Activated CD8-positive, alpha-beta memory T cell treated with anti-CD3 and anti-CD28 coated beads, Interleukin-2, amount 10 ng/mL, durations not matched to agents 7 days and 5 days (primary cell): ENCODE data around the gene ITIH5. TPM values are rescaled to one million over a fixed set of nuclear protein-coding genes. Genes with fewer than 3 reads are reported as not detected.

ENCODE experiments used
- ATAC-seq: fragments of 150-1000 bp; cut with Tn5 transposase; one replicate; pipeline ENCODE4 v1.10.0; 2021; ENCODE audit warnings: moderate library complexity
- CTCF ChIA-PET: fragments of 350-600 bp; sonication (Branson Sonifier 250); formaldehyde crosslinking; loops from one replicate; lab custom pipeline; 2021; ENCODE audit warnings: antibody characterized with exemption; lab: Charles Lee
- DNase-seq: peaks from one replicate; pipeline ENCODE4 v3.0.0-alpha.2; 2020
- H3K27ac Mint-ChIP-seq: one replicate; pipeline ENCODE4 v1.8.0; 2021; ENCODE audit warnings: mild to moderate bottlenecking, mixed read lengths
- H3K27me3 Mint-ChIP-seq: one replicate; pipeline ENCODE4 v1.8.0; 2021; ENCODE audit warnings: mixed read lengths
- H3K36me3 Mint-ChIP-seq: one replicate; pipeline ENCODE4 v1.8.0; 2021; ENCODE audit warnings: mild to moderate bottlenecking, mixed read lengths
- H3K4me1 Mint-ChIP-seq: one replicate; pipeline ENCODE4 v1.8.0; 2021; ENCODE audit warnings: mixed read lengths
- H3K4me3 Mint-ChIP-seq: one replicate; pipeline ENCODE4 v1.8.0; 2021; ENCODE audit warnings: mild to moderate bottlenecking, moderate library complexity, mixed read lengths
- H3K9me3 Mint-ChIP-seq: one replicate; pipeline ENCODE4 v1.8.0; 2022; ENCODE audit warnings: low read depth, mixed read lengths
- total RNA-seq, 2 experiments: library from RNA; stranded (reverse); gene quantifications; one replicate each; pipeline ENCODE4 v1.2.3, GENCODE V29; 2021

ITIH5 gene
- total RNA-seq, 2 experiments from 2014 or later = not detected

DNA sequence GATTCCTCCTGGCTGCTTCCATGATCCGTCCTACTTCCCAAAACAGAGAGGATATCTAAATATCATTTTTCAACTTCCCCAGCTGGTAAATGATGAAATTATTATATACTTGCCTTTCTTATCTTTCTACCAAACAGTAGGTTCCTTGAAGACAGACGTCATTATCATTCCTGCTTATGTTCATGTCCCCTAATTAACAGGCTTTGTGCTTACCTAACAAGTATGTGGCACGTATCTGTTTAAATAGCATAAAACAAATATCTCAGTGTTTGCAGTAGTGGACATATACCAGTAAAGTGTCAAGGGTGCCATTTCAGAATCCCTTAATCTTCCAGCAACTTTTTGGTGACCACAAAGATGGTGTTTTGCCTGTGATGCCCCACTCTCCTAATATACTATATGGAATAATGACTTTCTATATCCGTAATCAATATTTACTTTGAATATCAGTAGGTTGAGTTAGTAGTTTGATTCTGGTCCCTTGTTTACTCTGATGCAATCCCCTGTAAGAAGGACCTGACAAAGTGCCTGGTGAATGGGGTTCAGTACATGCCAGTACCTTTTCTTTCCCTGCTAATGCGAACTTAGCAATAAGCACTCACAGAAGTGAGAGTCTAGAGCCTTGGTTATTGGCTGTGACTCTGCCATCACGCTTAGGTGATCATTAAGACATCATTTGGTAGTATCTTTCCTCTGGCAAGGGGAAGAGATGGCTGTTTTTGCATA, 124.4 kb downstream of the ITIH5 start:
- H3K4me3 Mint-ChIP-seq = no peak overlapping the region
- H3K4me1 Mint-ChIP-seq = peaks cover 10% of the 10 kb centered on the region
- H3K27ac Mint-ChIP-seq = no peak overlapping the region
- DNase-seq (no peak), ATAC-seq (no peak)
- CTCF ChIA-PET = no interaction called here
- H3K36me3 Mint-ChIP-seq = peaks cover 2% of the 10 kb centered on the region
- H3K27me3 Mint-ChIP-seq = no peaks in the 10 kb centered on the region
- H3K9me3 Mint-ChIP-seq = peaks cover 4% of the 10 kb centered on the region

DNA sequence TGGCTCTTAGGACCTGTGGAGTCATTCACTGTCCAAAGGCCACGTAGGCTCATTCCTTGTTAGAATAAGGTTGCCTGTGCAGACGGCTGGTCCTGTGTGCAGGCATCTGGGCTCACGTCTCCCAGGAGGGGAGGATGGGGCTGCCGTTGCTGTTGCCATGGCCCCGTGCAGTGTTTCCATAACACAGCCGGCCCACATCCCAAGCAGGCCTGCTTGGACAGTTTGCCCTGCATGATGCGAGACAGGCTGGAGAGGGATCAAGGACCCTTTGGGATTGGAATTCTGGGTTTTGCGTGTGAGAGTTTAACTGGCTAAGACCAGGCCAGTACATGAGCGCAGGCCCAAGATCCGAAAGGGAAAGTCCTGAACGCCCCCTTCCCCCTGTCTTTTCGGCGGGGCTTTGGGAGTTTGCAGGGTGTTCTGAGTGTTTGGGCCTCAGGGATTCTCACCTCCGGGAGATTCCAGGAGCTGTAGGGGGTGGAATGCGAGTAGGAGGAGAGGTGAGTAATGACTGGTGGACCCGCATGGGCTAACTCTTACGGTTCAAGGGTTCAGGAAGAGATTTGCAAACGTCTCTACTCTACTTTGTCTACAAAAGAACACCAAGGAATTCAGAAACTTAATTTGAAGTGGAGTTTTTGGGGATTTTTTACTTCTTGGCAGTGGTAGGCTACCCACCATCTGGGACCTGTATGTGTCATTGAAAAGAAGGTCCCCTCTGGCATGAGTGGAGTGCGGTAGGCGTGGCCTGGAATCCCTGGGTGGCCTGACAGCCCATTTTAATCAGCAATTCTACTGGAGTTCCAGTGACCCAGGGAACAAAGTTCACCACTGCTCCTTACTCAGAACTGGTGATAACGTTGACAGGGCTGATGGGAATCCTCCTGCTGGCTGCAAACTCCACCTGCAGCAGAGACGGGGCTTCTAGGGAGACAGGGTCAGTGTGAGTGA, 125.4 kb downstream of the ITIH5 start:
- CTCF ChIA-PET = no interaction called here
- ATAC-seq = no peak
- DNase-seq = no peak
- Mint-ChIP-seq H3K4me3 (no peak overlapping the region), H3K4me1 (peaks cover 10% of the 10 kb centered on the region), H3K36me3 (peaks cover 2% of the 10 kb centered on the region), H3K27ac (no peak overlapping the region), H3K27me3 (no peaks in the 10 kb centered on the region), H3K9me3 (peaks cover 4% of the 10 kb centered on the region)

DNA sequence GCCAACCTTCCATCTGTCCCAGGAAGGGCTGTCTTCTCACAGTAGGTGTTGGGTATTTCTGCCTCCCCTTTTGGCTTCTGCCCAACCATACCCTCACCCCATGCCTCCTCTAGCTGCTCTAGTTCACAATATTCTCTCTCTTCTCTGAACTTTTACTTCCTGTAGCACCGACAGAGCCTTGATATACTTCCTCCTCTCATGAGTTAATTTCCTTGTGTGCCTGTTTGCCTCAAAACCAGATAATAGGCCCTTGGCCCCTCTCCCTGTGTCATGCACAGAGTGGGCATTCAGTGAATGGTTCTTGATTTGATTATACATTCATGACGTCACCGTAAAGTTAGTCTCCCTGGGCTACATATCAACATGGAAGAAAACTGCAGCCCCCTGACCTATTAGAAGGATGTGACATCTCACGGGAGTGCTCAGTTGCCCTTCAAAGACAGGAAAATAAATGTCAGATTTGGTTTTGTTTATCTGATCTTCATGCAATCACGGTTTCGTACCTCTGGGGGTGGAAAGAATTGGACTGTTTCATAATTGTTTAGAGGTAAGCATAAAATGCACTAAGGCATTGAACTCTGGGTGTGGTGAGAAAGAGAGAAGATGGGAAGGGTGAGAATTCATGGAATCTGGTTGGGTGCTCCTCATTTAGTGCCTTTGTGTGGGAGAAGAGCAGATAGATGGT, 127.7 kb downstream of the ITIH5 start:
- H3K36me3 Mint-ChIP-seq = peaks cover 2% of the 10 kb centered on the region
- CTCF ChIA-PET = interaction anchor here (1.4 to 1.7 kb wide), 2 partner anchors 14 kb away, joined by 4 to 5 read pairs; no protein-coding TSS in a partner anchor
- DNase-seq (no peak), ATAC-seq (no peak)
- peaks cover 4% of the 10 kb centered on the region for H3K9me3 Mint-ChIP-seq
- no peak overlapping the region for H3K4me3 Mint-ChIP-seq
- peaks cover 10% of the 10 kb centered on the region for H3K4me1 Mint-ChIP-seq
- H3K27ac Mint-ChIP-seq = no peak overlapping the region
- H3K27me3 Mint-ChIP-seq = peaks cover 4% of the 10 kb centered on the region

DNA sequence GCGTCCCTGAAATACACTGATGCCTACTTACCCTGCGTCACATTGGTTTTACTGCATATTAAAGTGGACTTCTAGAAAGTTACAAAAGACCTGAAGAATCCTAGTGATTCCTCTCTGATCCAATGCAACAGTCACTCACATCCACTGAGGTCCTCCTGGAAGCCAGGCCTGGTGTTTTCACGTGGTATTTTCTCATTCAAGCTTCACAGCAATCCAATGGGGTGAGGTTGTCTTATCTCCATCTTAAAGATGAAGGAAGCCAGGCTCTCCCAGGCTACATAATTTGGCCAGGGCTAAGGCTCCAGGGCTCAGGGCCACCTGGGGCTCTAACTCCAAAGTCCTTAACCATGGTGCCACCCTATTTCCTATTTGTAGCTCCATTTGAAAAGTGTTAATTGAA, 129.6 kb downstream of the ITIH5 start:
- peaks cover 4% of the 10 kb centered on the region for H3K9me3 Mint-ChIP-seq
- peaks cover 2% of the 10 kb centered on the region for H3K36me3 Mint-ChIP-seq
- CTCF ChIA-PET = interaction anchor here (1.1 to 1.7 kb wide), 2 partner anchors 12 to 149 kb away, joined by 3 to 5 read pairs; no protein-coding TSS in a partner anchor
- H3K4me3 Mint-ChIP-seq = no peak overlapping the region
- H3K27ac Mint-ChIP-seq = no peak overlapping the region
- peaks cover 10% of the 10 kb centered on the region for H3K4me1 Mint-ChIP-seq
- H3K27me3 Mint-ChIP-seq = peaks cover 5% of the 10 kb centered on the region
- DNase-seq = no peak
- no peak for ATAC-seq

DNA sequence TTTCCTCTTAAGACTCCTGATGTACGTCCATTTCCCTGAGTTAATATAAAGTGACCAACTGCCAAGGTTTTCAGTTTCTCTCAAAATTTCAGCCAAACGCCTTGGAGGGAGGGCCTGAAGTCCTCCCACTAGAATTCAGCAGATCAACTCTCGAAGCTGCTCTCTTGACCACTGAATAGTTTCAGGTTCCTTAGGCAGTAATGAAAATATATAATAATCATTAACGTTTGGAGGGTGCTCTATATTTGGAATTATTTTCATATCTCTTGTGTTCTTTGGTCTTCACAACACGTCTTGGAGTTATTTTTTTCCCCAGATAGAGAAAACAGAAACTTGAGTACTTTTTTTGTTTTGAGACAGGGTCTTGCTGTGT, 132.3 kb downstream of the ITIH5 start:
- CTCF ChIA-PET = interaction anchor here (3.5 to 3.8 kb wide), 2 partner anchors 9 to 152 kb away, joined by 16 to 24 read pairs; no protein-coding TSS in a partner anchor
- Mint-ChIP-seq H3K4me3 (no peak overlapping the region), H3K4me1 (peaks cover 10% of the 10 kb centered on the region), H3K9me3 (peaks cover 4% of the 10 kb centered on the region), H3K36me3 (peaks cover 2% of the 10 kb centered on the region), H3K27ac (no peak overlapping the region), H3K27me3 (peaks cover 18% of the 10 kb centered on the region)
- DNase-seq (no peak), ATAC-seq (no peak)

DNA sequence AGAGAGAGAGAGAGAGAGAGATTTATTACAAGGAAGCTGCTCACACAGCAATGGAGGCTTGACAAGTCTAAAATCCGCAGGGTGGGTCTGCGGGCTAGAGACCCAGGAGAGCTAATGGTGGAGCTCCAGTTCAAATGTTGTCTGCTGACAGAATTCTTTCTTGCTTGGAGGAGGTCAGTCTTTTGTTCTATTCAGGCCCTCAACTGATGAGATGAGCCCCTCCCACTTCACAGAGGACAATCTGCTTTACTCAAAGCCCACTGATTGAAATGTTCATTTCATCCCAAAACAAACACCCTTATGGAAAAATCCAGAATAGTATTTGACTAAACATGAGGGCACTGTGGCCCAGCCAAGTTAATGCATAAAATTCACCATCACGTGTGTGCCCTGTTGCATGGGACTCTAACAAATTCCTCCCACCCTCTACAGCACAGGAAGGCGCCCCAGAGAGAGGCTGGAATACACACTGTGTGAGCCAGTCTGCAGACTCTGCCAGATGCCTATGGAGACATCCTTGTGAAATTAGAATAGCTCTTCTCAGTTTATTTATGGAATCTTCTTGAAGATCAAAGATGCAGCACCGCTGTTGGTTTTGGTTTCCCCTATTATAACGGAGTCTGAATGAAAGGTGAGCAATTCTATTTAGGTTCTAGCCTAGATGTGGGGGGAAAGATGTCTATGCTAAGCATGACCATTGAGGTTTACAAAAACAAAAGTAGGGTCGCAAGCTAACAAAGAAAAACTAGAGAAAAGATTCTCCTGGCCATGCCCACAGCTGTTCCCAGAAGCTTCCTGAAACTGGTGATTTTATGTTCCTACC, 132.9 kb downstream of the ITIH5 start:
- ATAC-seq (no peak), DNase-seq (no peak)
- peaks cover 4% of the 10 kb centered on the region for H3K4me1 Mint-ChIP-seq
- peaks cover under 1% of the 10 kb centered on the region for H3K36me3 Mint-ChIP-seq
- H3K4me3 Mint-ChIP-seq = no peak overlapping the region
- H3K27me3 Mint-ChIP-seq = peaks cover 21% of the 10 kb centered on the region
- no peak overlapping the region for H3K27ac Mint-ChIP-seq
- CTCF ChIA-PET = interaction anchor here (1.4 to 3.8 kb wide), 3 partner anchors 8 to 153 kb away, joined by 4 to 24 read pairs (median 16); no protein-coding TSS in a partner anchor
- H3K9me3 Mint-ChIP-seq = peaks cover 4% of the 10 kb centered on the region

DNA sequence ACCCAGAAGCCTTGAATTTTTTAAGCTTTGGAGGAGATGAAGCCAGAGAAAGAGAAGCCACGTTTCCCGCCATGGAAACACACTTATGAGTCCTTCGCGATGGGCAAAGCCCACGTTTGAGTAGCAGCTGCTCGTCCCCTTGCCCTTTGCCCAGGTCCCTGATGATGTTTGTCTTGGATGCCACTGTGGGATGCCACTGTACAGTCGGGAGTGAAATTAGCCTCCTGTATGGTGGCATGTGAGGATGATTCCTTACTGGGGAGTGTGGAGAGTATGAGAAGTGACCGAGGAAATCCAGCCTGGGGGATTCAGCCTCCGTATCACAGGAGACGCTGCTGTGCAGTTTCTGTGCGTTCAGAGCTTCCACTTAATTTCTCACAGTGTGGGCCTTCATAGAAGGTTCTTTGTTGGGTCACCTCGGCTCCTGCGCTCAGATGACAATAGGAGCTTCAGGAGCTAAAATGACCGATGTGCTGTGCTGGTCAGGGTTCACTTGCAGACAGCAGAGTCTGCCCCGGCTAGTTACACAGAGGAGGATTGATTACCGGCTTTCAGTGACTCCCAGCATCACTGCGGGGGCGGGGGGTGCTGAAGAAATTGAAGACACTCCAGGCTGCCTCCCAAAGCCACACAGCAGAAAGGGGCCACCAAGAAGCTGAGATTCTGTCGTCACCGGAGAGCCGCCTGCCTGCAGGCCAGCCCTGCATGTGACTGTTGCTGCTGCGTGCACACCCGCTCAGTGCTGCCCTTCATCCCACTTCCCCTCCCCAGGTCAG, 133.9 kb downstream of the ITIH5 start:
- no peaks in the 10 kb centered on the region for H3K36me3 Mint-ChIP-seq
- H3K4me3 Mint-ChIP-seq = no peak overlapping the region
- no peaks in the 10 kb centered on the region for H3K9me3 Mint-ChIP-seq
- no peaks in the 10 kb centered on the region for H3K4me1 Mint-ChIP-seq
- CTCF ChIA-PET = interaction anchor here (1.4 to 3.8 kb wide), 3 partner anchors 7 to 154 kb away, joined by 4 to 24 read pairs (median 16); no protein-coding TSS in a partner anchor
- H3K27ac Mint-ChIP-seq = no peak overlapping the region
- H3K27me3 Mint-ChIP-seq = peaks cover 30% of the 10 kb centered on the region
- DNase-seq (no peak), ATAC-seq (no peak)

DNA sequence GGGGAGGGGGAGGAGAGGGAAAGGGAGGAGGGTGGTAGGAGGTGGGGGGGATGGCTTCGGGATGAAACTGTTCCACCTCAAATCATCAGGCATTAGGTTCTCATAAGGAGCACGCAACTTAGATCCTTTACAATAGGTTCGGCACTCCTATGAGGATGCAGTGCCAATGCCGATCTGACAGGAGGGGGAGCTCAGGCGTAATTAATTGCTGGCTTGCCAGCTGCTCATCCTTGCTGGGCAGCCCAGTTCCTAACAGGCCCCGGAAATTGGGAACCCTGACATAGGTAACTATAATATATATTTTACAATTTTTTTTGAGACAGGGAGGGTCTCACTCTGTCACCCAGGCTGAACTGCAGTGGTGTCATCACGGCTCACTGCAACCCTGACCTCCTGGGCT, 137.1 kb downstream of the ITIH5 start:
- Mint-ChIP-seq H3K4me1 (peaks cover 11% of the 10 kb centered on the region), H3K9me3 (no peaks in the 10 kb centered on the region), H3K27ac (no peak overlapping the region), H3K4me3 (no peak overlapping the region), H3K27me3 (peaks cover 42% of the 10 kb centered on the region), H3K36me3 (no peaks in the 10 kb centered on the region)
- DNase-seq (no peak), ATAC-seq (no peak)
- CTCF ChIA-PET = interaction anchor here (0.6 to 2.2 kb wide), 2 partner anchors 158 to 615 kb away, joined by 3 to 11 read pairs; no protein-coding TSS in a partner anchor

DNA sequence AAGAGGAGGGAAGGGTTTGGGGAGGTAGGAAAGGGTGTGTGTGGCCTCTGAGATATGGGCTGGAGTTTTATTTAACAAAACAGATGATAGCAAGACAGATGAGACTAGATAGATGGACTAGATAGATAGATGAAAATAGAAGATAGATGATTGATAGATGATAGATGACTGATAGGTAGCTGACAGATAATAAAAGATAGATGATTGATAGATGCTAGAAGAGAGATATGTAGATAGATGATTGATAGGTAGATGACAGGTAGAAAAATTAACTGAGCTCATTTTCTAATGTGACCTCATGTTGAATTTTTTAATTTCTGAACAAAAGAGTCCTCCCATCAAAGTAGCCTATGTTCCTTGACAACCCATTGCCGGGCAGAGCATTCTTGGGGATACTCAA, 139.3 kb downstream of the ITIH5 start:
- no peak overlapping the region for H3K4me3 Mint-ChIP-seq
- H3K4me1 Mint-ChIP-seq = peaks cover 27% of the 10 kb centered on the region
- DNase-seq (no peak), ATAC-seq (no peak)
- no peak overlapping the region for H3K27ac Mint-ChIP-seq
- no peaks in the 10 kb centered on the region for H3K9me3 Mint-ChIP-seq
- peaks cover 40% of the 10 kb centered on the region for H3K27me3 Mint-ChIP-seq
- CTCF ChIA-PET = interaction anchor here (1.7 kb wide), 1 partner anchor 160 kb away, joined by 8 read pairs; no protein-coding TSS in a partner anchor
- no peaks in the 10 kb centered on the region for H3K36me3 Mint-ChIP-seq

DNA sequence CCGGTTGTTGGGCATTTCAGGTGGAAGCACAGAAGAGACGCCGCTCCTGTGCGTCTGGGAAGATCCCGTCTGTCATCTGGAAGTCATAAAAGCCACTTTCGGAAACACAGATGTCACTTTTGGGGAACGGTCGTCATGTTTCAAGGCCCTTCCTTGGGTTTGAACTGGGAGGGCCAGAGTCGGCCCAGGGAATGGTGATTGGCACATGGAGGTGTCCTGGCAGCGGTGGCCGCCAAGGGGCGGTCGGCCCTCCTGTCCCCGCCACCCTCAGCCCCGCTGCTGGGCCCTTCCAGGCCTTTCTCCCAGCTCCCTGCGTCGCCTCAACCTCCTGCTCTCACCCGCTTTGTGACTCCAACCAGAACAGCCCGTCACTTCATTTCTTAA, 140.8 kb downstream of the ITIH5 start:
- DNase-seq = no peak
- no peak overlapping the region for H3K27ac Mint-ChIP-seq
- H3K36me3 Mint-ChIP-seq = peaks cover 1% of the 10 kb centered on the region
- ATAC-seq = no peak
- H3K4me3 Mint-ChIP-seq = no peak overlapping the region
- H3K9me3 Mint-ChIP-seq = no peaks in the 10 kb centered on the region
- peaks cover 33% of the 10 kb centered on the region for H3K4me1 Mint-ChIP-seq
- H3K27me3 Mint-ChIP-seq = peaks cover 31% of the 10 kb centered on the region
- CTCF ChIA-PET = interaction anchor here (0.6 to 4.6 kb wide), 56 partner anchors 9 to 1778 kb away, joined by 3 to 105 read pairs (median 4); partner anchors contain the start of genes ATP5F1C, KIN and TAF3

DNA sequence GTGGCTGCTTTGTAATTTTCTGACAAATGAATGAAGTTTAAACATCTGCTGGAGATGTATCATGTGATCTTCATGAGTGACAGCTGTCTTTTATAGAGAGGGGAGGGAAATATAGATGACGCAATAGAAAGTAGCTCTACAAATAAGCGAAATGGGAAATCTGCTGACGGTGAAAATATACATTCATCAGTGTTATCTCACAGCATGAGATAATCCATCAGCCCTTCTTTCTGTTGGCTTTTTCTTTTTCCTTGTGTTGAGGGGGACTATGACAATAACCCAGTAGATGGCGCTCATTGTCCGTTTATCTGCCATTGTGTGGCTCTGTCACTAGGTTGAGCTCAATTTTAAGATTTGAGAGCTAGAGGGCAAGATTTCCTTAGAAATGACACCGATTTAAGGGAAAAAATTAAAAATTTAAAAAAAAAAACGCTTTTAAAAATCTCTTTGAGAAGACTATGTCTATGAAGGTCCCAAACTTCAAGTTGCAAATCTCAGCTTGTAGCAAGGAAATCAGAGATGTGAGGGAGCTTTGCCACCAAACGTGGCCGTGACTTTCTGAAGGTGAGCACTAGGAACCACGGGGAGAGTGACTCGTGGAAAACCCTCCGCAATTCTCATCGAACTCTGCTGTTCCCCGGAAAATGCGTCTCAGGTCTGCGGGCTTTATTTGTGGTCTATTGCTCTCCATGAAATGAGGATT, 141.3 kb downstream of the ITIH5 start:
- no peak overlapping the region for H3K4me3 Mint-ChIP-seq
- DNase-seq (peak; percentile 80), ATAC-seq (peak; percentile 92)
- peaks cover 38% of the 10 kb centered on the region for H3K4me1 Mint-ChIP-seq
- no peak overlapping the region for H3K27ac Mint-ChIP-seq
- peaks cover 1% of the 10 kb centered on the region for H3K36me3 Mint-ChIP-seq
- CTCF ChIA-PET = interaction anchor here (0.6 to 4.6 kb wide), 58 partner anchors 9 to 1778 kb away, joined by 3 to 105 read pairs (median 4); partner anchors contain the start of genes ATP5F1C, KIN and TAF3
- peaks cover 27% of the 10 kb centered on the region for H3K27me3 Mint-ChIP-seq
- H3K9me3 Mint-ChIP-seq = no peaks in the 10 kb centered on the region
